ENCODE results near the gene NKIRAS1. TPM values are rescaled to one million over a fixed set of nuclear protein-coding genes. Genes with fewer than 3 reads are reported as not detected.

NKIRAS1 gene
- polyA plus RNA-seq, 3 donors: 0.69 to 2.0 (median 1.9) TPM

GRCh38 chr3:23926246-23926645 lies 9.5 kb upstream of the NKIRAS1 start:
- Mint-ChIP-seq H3K36me3 (peaks cover 2 to 5% of the 10 kb centered on the region in 2 donors), H3K27ac (peak overlapping the region in 1 of 7 donors; percentile 23), H3K27me3 (ENCODE audit: low read depth in 3 of 3) (no peaks in the 10 kb centered on the region), H3K4me3 (no peak overlapping the region), H3K9me3 (peaks cover 0 to 2% (median 0%) of the 10 kb centered on the region in 7 donors), H3K4me1 (peaks cover 14% of the 10 kb centered on the region)
- H3K4me1 ChIP-seq (ENCODE audit: control insufficient read depth in 1 of 2, insufficient read depth in 2 of 2, low read length in 2 of 2): peaks cover 0 to 5% of the 10 kb centered on the region in 2 donors
- H3K4me3 ChIP-seq (replicated peaks in 1 of 3; ENCODE audit: low read depth in 2 of 3, low read length in 3 of 3): no peak overlapping the region
- no peak overlapping the region for H3K9ac ChIP-seq (ENCODE audit: insufficient read depth, low read length, poor library complexity, severe bottlenecking)
- no peak overlapping the region for H3K27ac ChIP-seq (ENCODE audit: low read depth in 1 of 2, low read length in 2 of 2)
- no peaks in the 10 kb centered on the region for H4K20me1 ChIP-seq (ENCODE audit: insufficient read depth, low read length)
- intact Hi-C loops (cut with micrococcal nuclease): no loop called here
- H2AFZ ChIP-seq (ENCODE audit: insufficient read depth, low read depth, low read length, poor library complexity, severe bottlenecking): no peak overlapping the region
- H3K4me2 ChIP-seq (replicated peaks; ENCODE audit: extremely low read depth, low read length, poor library complexity, severe bottlenecking): no peak overlapping the region
- TF ChIP-seq, protein P1, sequence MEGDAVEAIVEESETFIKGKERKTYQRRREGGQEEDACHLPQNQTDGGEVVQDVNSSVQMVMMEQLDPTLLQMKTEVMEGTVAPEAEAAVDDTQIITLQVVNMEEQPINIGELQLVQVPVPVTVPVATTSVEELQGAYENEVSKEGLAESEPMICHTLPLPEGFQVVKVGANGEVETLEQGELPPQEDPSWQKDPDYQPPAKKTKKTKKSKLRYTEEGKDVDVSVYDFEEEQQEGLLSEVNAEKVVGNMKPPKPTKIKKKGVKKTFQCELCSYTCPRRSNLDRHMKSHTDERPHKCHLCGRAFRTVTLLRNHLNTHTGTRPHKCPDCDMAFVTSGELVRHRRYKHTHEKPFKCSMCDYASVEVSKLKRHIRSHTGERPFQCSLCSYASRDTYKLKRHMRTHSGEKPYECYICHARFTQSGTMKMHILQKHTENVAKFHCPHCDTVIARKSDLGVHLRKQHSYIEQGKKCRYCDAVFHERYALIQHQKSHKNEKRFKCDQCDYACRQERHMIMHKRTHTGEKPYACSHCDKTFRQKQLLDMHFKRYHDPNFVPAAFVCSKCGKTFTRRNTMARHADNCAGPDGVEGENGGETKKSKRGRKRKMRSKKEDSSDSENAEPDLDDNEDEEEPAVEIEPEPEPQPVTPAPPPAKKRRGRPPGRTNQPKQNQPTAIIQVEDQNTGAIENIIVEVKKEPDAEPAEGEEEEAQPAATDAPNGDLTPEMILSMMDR (IDR thresholded peaks at IDR 0.05): no peak
- peaks cover 2 to 16% of the 10 kb centered on the region in 2 donors for H3K36me3 ChIP-seq (replicated peaks in 1 of 2; ENCODE audit: control insufficient read depth in 1 of 2, insufficient read depth in 2 of 2, low read length in 2 of 2)
- no peak for DNase-seq
- WGBS (ENCODE audit: insufficient coverage): 92% methylated on average over 2 of the region's 7 CpGs
- no peaks in the 10 kb centered on the region for H3K9me3 ChIP-seq (replicated peaks in 1 of 2; ENCODE audit: control insufficient read depth in 1 of 2, insufficient read depth in 1 of 2, low read length in 2 of 2)
- H3K27me3 ChIP-seq (ENCODE audit: control insufficient read depth in 2 of 2, insufficient read depth in 2 of 2, low read length in 2 of 2): no peaks in the 10 kb centered on the region
- H3K79me2 ChIP-seq (ENCODE audit: insufficient read depth, low read length): no peaks in the 10 kb centered on the region

GRCh38 chr3:23923786-23924185 lies 7.0 kb upstream of the NKIRAS1 start:
- H2AFZ ChIP-seq (ENCODE audit: insufficient read depth, low read depth, low read length, poor library complexity, severe bottlenecking): no peak overlapping the region
- no peak overlapping the region for H3K27ac ChIP-seq (ENCODE audit: low read depth in 1 of 2, low read length in 2 of 2)
- Mint-ChIP-seq H3K4me1 (peaks cover 26% of the 10 kb centered on the region), H3K36me3 (peaks cover 25 to 28% of the 10 kb centered on the region in 2 donors), H3K9me3 (peaks cover 0 to 2% (median 0%) of the 10 kb centered on the region in 7 donors), H3K4me3 (no peak overlapping the region), H3K27me3 (ENCODE audit: low read depth in 3 of 3) (no peaks in the 10 kb centered on the region), H3K27ac (no peak overlapping the region)
- H3K79me2 ChIP-seq (ENCODE audit: insufficient read depth, low read length): peaks cover 2% of the 10 kb centered on the region
- DNase-seq: no peak
- no peaks in the 10 kb centered on the region for H3K27me3 ChIP-seq (ENCODE audit: control insufficient read depth in 2 of 2, insufficient read depth in 2 of 2, low read length in 2 of 2)
- H3K4me2 ChIP-seq (replicated peaks; ENCODE audit: extremely low read depth, low read length, poor library complexity, severe bottlenecking): no peak overlapping the region
- WGBS (ENCODE audit: insufficient coverage): no CpG with 5 or more reads among the region's 2 CpGs
- no peaks in the 10 kb centered on the region for H3K9me3 ChIP-seq (replicated peaks in 1 of 2; ENCODE audit: control insufficient read depth in 1 of 2, insufficient read depth in 1 of 2, low read length in 2 of 2)
- intact Hi-C loops (cut with micrococcal nuclease): no loop called here
- no peak overlapping the region for H3K9ac ChIP-seq (ENCODE audit: insufficient read depth, low read length, poor library complexity, severe bottlenecking)
- peaks cover 18 to 41% of the 10 kb centered on the region in 2 donors for H3K36me3 ChIP-seq (replicated peaks in 1 of 2; ENCODE audit: control insufficient read depth in 1 of 2, insufficient read depth in 2 of 2, low read length in 2 of 2)
- TF ChIP-seq, protein P1 (IDR thresholded peaks at IDR 0.05): no peak
- H4K20me1 ChIP-seq (ENCODE audit: insufficient read depth, low read length): peaks cover 18% of the 10 kb centered on the region
- H3K4me3 ChIP-seq (replicated peaks in 1 of 3; ENCODE audit: low read depth in 2 of 3, low read length in 3 of 3): no peak overlapping the region
- peaks cover 0 to 8% of the 10 kb centered on the region in 2 donors for H3K4me1 ChIP-seq (ENCODE audit: control insufficient read depth in 1 of 2, insufficient read depth in 2 of 2, low read length in 2 of 2)

Data from CD14-positive monocyte (primary cell).